ENCODE data around the gene C16orf86. TPM values are rescaled to one million over a fixed set of nuclear protein-coding genes. Genes with fewer than 3 reads are reported as not detected.

C16orf86 gene
- total RNA-seq, 1 experiment from 2014 or later = 0.79 TPM

- Histone ChIP-seq H4K20me1 (ENCODE audit: insufficient read depth) (no peaks in the 10 kb centered on the region), H3K27ac (ENCODE audit: low read depth, low read length) (no peak overlapping the region), H2AFZ (ENCODE audit: low read depth, low read length, poor library complexity, severe bottlenecking) (no peak overlapping the region), H3K4me2 (ENCODE audit: low read length) (no peak overlapping the region), H3K9me2 (ENCODE audit: insufficient read depth) (no peaks in the 10 kb centered on the region), H3K4me1 (ENCODE audit: control insufficient read depth in 1 of 2, insufficient read depth in 2 of 2, low read length in 2 of 2) (peaks cover 3 to 25% of the 10 kb centered on the region in 2 experiments; a peak in 3 of 4 replicates), H3K9ac (ENCODE audit: low read length) (no peak overlapping the region), H3K79me2 (ENCODE audit: insufficient read depth, low read length) (peaks cover 21% of the 10 kb centered on the region; the same call in 1 of the 2 replicates), H3K36me3 (ENCODE audit: control insufficient read depth in 1 of 2, insufficient read depth in 2 of 2, low read length in 2 of 2) (peaks cover 0 to 6% of the 10 kb centered on the region in 2 experiments; a peak in 1 of 4 replicates), H3K4me3 (replicated peaks in 1 of 2; ENCODE audit: low read depth in 1 of 2, low read length in 2 of 2) (no peak overlapping the region), H3K9me3 (ENCODE audit: control insufficient read depth in 1 of 2, insufficient read depth in 1 of 2, low read depth in 1 of 2, low read length in 2 of 2) (no peaks in the 10 kb centered on the region), H3K27me3 (ENCODE audit: insufficient read depth, low read length) (no peaks in the 10 kb centered on the region)
- TF ChIP-seq ATF3 (IDR thresholded peaks at IDR 0.05) (no peak), FOSL1 (IDR thresholded peaks at IDR 0.05; ENCODE audit: low read depth) (no peak), ZNF274 (IDR thresholded peaks at IDR 0.05; ENCODE audit: low read depth, low read length) (no peak), JUND (IDR thresholded peaks at IDR 0.05) (no peak), ZBTB33 (IDR thresholded peaks at IDR 0.05; ENCODE audit: extremely low read depth, insufficient replicate concordance, low read length) (no peak), ZFX (IDR thresholded peaks at IDR 0.05) (no peak), ELF1 (IDR thresholded peaks at IDR 0.05; ENCODE audit: borderline replicate concordance, low read depth) (no peak), RAD21 (IDR thresholded peaks at IDR 0.05; ENCODE audit: low read depth) (no peak), CEBPB (IDR thresholded peaks at IDR 0.05; ENCODE audit: low read depth) (no peak)
- RAD21 ChIA-PET (ENCODE audit: low non-redundant PET in 1 of 2, low total read pairs in 2 of 2, uncharacterized antibody in 2 of 2, unreplicated experiment in 2 of 2) = no interaction called here
- POLR2A ChIA-PET = no interaction called here
- ATAC-seq (no peak), DNase-seq (ENCODE audit: low read depth, low spot score) (no peak)
- intact Hi-C loops (cut with micrococcal nuclease) = no loop called here
- BruUV-seq (replicated peaks) = no TSS peak
- CTCF ChIA-PET = interaction anchor here (1.7 kb wide), 1 partner anchor 137 kb away, joined by 6 read pairs; no protein-coding TSS in a partner anchor
Observed at GRCh38 chr16:67657751-67658518, 8.7 kb upstream of the C16orf86 start.

Measured in HCT116 (cell line).